SHP77 (cell line): ENCODE measurements around the gene STUB1.

ENCODE experiments used
- DNase-seq, 2 experiments: peaks; one replicate each; lab custom pipeline; 2025; lab: John Stamatoyannopoulos, UW

STUB1 gene

DNA sequence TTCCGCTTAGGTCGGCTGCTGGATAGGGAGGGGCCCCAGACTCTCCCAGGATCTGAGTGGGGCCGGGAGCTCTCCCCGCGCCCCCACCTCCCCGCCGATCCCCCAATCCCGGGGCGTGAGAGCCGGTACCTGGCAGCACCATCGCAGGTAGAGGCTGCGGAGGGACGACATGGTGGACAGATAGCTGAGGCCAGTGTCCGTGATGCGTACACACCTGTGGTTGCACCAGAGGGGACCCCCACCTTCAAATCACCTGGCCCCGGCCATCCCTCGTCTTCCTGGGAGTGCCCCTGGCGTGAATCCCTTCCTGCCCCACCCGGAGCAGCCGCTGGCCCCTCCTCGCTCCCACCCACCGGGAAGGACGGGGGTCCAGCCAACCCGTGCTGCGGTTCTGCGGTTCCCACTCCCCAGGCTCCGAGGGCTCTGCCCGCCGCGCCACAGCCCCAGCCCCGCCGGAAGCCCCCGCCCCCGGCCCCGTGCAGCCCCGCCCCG lies 14.7 kb downstream of the STUB1 start:
- no peak for DNase-seq

DNA sequence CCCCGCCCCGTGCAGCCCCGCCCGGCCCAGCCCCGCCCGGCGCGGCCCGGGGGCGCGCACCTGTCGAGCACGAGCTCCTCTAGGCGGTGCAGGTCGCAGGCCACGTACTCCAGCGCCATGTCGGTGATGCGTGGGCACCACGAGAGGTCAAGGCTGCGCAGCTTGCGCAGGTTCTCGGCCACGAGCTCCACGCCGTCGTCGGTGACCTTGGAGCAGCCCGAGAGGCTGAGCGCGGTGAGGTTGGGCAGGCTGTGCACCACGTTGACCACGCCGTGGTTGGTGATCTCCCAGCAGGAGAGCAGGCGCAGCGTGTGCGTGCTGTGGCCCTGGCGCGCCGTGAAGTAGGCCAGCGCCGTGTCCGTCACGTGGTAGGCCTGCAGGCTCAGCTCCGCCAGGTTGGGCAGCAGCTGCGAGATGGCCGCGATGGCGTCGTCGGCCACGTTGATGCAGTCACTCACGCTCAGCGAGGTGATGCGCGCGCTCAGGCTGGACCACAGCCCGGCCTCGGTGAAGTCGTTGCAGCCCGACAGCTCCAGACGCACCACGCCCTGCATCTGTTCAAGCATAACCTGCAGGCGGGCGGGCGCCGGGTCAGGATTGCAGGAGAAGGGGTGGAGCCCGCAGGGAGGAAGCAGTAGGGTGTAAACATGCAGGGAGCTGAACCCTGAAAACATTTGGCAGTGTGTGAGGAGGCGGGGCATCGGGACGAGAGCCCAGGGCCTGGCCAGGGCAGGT lies 15.3 kb downstream of the STUB1 start:
- DNase-seq: peak; percentile 79 to 89

DNA sequence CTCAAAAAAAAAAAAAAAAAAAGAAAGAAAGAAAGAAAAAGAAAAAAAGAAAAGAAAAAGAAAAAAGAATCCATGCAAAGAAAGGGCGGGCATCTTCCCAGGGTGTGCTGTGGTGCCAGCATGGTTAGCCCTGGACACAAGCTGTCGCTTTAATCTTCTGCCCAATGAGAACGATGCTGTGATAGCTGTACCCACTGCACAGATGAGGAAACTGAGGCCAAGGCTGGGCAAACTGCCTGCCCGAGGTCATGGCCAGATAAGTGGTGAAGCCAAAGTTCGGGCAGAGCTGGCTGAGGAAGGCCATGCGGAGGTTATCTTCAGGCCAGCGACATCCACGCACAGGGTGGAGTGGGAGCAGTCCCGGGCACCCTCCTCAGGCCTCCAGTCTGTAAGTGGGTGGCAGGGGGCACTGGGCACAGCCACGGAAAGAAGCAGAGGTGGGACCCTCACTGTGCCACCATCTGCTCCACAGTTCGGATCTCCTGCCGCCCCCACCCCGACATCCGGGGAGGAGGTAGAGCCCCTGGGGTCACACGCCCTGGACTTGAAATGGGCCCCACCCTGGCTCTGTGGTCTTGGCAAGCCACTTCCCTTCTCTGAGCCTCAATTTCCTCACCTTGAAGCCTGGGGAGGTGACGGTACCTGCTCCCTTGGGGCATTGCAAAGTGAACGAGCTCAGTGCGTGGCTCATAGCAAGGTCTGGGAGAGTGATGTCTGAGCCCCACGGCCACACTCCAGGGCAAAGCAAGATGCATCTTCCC lies 18.9 kb downstream of the STUB1 start:
- DNase-seq: no peak

DNA sequence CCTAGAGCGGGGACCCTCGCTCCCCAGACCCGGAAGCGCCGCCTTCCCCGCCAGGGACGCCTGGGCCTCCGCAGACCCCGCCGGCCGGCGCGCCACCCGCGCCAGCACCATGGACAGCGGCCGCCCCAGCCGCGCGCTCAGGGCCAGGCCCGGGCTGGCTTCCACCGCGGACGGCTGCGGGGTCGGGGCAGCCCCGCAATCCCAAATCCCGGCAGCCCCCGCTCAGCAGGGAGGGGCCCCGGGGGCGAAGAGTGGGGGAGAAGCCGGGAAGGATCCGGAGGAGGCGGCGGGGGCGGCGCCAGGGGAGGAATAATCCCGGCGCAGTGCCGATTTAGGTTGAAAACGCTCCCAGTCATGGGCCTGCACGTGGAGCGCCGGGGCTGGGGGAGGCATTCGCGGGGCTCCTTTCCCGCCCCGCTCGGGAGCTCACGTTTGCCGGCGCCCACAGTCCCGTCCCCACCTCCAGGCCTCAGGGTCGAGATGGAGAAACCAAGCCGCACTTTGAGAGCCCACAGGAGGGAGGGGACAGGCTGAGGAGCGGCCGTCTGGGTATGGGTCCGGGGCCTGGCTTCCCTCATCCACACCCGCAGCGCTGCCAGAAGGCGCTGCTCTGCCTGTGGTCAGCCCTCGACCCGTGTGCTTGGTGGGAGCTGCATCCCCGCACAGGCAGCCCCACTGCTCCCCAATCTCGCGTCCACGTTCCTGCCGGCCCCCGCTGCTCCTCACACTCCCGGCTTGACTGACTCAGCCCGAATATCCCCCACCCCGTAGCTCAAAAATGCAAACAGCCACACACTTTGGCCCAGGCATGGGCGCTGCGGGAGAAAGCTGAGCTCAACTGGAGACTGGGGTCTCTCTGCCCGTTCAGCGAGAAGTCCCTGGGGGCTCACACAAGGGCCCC lies 20.7 kb downstream of the STUB1 start:
- DNase-seq: no peak

DNA sequence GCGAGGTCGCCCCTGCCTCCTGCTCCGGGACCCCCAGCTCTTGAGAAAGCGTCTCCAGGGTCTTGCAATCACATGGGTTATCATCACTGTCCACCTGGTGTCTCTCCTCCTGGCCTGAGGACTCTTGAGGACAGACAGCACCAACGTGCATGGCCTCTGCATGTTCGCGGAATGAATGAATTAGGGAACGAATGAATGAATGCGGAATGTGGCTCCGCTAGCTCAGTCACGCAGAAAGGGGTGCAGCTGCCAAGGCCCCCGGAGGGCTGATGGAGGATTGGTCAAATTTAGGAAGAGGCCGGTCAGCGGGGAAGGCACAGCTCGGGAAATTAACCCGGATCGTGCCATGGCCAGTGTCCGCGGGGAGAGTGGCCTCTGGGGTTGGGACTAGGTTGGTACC lies 22.1 kb downstream of the STUB1 start:
- DNase-seq: no peak

- DNase-seq: no peak
These were observed 23.2 kb downstream of the STUB1 start for GRCh38 chr16:703406-703805.

- DNase-seq: no peak
These were observed 23.8 kb downstream of the STUB1 start for GRCh38 chr16:704047-704446.

DNA sequence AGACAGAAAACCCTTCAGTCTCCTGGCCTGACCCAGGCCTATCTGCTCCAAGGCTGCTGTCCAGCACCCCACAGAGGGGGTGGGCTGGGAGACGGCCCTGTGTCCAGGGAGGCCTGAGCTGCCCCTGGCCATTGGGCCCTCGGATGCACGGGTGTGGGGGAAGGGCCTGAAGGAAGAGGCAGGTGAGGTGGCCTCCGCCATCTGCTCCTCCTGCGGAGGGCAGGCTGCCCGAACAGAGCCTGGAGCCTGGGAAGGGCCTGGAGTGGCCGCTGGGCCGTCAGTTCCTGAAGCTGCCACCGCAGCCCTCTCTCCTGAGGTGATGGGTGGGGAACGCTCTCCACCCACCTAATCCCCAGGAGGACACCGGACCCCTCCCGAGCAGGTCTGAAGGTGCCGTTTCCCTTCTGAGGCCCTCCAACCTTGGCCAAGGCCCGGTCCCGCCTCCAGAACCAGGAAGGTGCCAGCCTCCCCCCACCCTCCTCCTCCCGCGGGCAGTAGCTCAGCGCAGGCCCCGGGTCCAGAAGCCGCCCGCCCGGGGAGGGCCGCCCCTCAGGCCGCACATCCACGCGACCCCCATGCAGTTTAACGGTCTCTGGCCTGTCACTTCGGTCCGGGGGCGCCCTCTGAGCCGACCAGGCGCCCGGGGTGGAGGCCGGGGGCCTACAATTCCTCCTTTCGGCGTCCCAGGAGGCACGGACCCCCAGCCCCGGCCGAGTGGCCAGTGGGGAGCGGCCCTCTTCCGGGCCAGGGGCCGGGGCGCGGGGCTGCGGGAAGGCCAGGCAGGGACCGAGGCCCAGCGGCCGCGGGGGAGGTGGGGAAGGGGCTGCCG lies 24.6 kb downstream of the STUB1 start:
- DNase-seq: peak in 1 of 2 experiments; percentile 31

DNA sequence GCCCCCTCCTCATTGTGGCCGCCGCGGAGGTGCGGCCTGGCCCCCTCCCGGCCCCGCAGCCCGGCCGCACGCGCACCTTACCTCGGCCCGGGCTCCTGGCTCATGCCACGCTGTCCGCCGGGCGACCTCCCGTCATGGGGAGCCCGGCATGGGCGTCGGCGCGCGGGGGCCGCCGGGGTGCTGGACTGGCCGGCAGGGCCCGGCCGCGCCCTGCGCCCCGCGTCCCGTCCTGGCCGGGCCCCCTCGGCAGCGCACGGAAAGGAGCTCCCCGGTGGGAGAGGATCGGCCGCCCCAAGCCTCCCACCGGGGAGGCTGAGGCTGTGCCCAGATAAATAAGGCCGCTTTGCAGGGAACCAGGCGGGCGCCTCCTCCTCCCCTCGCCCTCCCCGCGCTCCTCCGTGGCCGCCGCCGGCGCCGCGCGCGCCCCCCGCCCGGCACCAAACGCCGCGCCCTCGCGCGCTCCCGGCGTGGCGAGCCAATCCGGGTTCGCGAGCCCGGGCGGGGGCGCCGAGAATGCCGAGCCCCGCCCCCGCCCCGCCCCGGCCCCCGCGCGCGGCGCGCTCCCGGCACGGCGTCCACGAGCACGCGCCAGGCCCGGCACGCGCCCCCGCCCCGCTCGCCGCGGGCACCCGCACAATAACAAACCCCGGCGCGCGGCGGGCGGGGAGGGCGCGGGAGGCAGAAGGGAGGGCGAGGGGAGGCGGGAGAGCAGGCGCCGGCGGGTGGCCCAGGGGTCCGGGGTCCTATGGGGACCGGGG lies 25.4 kb downstream of the STUB1 start, which contains the start of gene FBXL16:
FBXL16 (minus strand) TSS at position 371 of the 758 bp plus-strand sequence. CDS start 8,396 bp downstream, outside the sequence.
- peak in 1 of 2 experiments; percentile 63 for DNase-seq

GRCh38 chr16:706189-707061 lies 26.2 kb downstream of the STUB1 start:
- DNase-seq: no peak

GRCh38 chr16:707062-707538 lies 26.9 kb downstream of the STUB1 start:
- peak in 1 of 2 experiments; percentile 22 for DNase-seq

DNA sequence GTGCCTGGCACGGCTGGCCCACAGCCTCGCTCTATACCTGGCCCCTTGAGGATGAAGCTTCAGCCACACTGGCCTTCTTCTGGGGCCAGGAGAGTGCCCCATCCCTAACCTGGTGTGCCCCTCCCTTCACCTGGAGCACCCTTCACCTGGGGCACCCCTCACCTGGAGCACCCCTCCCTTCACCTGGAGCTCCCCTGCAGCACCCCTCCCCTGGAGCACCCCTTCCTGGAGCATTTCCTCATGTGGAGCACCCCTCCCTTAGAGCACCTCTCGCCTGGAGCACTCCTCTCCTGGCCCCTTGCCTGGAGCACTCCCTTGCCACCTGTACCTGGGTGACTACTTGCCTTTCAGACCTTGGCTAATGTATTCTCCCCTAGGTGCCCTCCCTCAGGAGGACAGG lies 27.8 kb downstream of the STUB1 start:
- no peak for DNase-seq

DNA sequence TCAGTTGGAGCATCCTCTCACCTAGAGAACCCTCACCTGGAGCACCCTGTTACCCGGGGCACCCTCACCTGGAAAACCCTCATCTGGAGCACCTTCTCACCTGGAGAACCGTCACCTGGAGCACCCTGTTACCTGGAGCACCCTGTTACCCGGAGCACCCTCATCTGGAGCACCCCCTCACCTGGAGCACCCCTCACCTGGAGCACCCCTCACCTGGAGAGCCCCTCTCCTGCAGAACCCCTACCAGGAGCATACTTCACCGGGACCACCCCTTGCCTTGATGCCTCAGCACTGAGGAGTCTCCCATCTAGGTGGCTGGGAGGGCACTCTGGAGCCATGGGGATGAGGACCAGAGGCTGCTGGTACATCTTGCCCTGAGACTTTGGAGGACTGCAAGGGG lies 28.7 kb downstream of the STUB1 start:
- no peak for DNase-seq

DNA sequence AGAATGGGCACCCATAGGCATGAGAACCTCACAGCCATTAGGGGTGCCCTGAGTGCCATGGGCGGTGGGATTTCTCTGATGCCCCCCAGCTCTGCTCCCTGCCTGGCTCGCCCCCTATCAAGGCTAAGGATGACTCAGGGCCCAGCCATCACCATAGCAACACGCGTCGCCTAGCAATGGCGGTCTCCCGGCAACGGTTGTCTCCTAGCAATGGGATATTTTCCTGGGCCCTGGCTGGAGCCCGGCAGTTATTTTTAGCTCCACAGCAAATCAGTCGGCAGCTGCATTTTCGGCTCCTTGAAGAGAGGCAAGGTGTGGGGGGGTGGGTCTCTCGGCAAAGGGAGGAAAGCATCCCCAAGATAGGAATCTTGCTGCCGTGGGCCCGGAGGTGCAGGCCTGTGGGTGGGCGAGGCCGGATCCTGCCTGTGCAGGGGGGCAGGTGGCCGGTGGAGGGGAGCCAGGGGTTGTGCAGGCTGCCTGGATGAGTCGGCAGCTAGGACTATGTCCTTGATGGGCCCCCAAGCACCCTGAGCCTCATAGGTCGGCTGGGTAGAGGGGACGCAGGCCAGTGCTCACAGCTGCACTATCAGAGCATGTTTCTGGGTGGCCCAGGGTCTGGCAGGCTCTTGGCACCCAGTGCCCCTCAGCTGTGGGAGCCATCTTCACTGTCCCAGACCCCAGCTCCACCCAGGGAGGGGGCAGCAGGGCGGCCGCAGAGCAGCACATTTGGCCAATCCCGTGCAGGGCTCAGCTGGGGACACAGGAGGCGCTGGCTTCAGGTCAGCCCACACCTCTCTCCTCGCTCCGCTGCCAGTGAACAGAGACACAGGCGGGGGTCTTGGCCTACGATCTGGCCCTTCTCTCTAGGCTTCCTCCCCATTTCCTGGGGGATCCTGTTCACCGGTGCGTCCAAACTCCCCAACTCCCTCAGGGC lies 29.6 kb downstream of the STUB1 start:
- DNase-seq: peak; percentile 89 to 93

- no peak for DNase-seq
These were observed 30.4 kb downstream of the STUB1 start for GRCh38 chr16:710500-711075.

DNA sequence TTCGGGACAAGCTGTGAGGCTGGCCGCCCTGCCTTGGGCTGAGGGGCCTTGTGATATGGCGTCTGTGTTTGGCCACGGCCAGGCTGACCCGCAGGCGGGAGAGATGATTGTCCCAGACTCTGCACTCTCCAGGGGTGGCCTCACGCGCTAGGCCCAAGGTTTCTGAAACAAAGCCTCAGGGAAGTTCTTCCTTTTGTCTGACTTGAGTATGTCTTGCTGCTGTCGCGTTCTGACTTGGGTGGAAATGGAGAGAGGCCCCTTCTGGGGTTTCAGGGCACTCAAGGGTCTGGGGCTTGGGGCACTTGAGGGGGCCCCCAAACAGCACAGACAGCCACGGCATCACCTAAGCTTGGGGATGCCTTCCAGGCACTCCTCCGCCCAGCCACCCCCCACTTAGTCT lies 30.9 kb downstream of the STUB1 start:
- DNase-seq: no peak

DNA sequence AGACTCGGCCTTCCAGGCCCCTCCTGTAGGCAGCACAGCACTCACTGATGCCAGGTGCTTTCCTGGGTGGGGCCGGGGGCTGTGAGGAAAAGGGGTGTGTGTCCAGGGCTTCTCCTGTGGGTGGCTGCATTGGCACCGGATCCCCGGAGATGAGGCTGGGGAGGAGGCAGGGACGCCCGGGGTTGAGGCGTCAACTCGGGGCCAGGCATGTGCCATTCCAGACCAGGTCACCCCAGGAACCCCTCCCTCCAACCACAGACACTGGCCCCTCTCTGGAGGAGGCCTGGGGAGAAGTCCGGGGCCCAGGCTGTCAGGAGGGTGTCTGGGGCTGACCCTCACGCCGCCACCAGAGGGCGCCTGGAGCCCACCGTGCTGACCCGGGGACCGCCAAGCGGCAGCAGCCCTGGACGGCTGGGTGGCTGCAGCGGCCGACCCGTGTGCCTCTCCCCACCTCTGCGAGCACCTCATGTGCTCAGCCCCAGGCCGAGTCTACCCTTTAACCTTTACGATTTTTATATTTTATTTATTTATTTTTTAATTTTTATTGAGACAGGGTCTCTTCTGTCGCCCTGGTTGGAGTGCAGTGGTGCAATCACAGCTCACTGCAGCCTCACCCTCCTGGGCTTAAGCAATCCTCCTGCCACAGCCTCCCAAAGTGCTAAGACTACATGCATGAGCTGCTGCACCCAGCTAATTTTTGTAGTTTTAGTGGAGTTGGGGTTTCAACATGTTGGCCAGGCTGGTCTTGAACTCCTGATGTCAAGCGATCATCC lies 31.5 kb downstream of the STUB1 start:
- peak in 1 of 2 experiments; percentile 73 for DNase-seq
